Coronary artery (tissue), 2 donors: ENCODE results near the gene ENAH.

Experiments used
- DNase-seq: peaks from one replicate; pipeline ENCODE4 v3.0.0-alpha.2; 2017; ENCODE audit warnings: low spot score
- H3K27ac ChIP-seq, 2 donors: fragments of 200-600 bp; sonication (generic); one replicate each; pipeline ENCODE4 v1.5.1; 2016 to 2019
- H3K4me3 ChIP-seq: fragments of 200-600 bp; sonication (generic); 2 replicates; pipeline ENCODE4 v1.5.1; 2016; ENCODE audit warnings: mild to moderate bottlenecking, moderate library complexity
- TF ChIP-seq, protein P1 (sequence below): fragments of 200-600 bp; sonication (generic); IDR thresholded peaks from one replicate; pipeline ENCODE4 v1.5.1; 2019; ENCODE audit warnings: antibody characterized with exemption

ENAH gene

DNA sequence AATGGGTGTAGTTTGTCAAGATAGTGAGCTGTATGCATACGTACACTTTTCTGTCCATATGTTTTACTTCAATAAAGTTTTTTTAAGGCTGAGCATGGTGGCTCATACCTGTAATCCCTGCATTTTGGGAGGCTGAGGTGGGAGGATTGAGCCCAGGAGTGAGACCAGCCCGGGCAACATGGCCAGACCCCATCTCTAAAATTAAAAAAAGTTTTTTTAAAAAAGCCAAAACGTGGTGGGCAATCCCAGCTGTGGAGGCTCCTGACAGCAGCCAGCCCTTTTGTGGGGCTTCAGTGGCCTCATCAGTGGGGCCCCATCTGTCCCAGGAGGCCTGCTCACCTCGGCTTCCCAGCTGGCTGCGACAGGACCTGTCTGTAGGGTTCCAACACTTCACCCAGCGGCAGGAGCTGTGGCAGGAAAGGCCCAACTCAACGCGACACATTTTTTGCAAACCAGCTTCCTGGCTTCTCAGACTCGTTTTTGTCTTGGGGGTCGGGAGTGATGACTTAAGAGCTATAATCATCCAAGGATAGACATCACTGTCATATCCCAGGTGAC, 168.2 kb downstream of the ENAH start:
- TF ChIP-seq, protein P1, sequence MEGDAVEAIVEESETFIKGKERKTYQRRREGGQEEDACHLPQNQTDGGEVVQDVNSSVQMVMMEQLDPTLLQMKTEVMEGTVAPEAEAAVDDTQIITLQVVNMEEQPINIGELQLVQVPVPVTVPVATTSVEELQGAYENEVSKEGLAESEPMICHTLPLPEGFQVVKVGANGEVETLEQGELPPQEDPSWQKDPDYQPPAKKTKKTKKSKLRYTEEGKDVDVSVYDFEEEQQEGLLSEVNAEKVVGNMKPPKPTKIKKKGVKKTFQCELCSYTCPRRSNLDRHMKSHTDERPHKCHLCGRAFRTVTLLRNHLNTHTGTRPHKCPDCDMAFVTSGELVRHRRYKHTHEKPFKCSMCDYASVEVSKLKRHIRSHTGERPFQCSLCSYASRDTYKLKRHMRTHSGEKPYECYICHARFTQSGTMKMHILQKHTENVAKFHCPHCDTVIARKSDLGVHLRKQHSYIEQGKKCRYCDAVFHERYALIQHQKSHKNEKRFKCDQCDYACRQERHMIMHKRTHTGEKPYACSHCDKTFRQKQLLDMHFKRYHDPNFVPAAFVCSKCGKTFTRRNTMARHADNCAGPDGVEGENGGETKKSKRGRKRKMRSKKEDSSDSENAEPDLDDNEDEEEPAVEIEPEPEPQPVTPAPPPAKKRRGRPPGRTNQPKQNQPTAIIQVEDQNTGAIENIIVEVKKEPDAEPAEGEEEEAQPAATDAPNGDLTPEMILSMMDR: no peak
- Histone ChIP-seq H3K4me3 (no peak overlapping the region), H3K27ac (no peak overlapping the region)
- DNase-seq: peak; percentile 35

DNA sequence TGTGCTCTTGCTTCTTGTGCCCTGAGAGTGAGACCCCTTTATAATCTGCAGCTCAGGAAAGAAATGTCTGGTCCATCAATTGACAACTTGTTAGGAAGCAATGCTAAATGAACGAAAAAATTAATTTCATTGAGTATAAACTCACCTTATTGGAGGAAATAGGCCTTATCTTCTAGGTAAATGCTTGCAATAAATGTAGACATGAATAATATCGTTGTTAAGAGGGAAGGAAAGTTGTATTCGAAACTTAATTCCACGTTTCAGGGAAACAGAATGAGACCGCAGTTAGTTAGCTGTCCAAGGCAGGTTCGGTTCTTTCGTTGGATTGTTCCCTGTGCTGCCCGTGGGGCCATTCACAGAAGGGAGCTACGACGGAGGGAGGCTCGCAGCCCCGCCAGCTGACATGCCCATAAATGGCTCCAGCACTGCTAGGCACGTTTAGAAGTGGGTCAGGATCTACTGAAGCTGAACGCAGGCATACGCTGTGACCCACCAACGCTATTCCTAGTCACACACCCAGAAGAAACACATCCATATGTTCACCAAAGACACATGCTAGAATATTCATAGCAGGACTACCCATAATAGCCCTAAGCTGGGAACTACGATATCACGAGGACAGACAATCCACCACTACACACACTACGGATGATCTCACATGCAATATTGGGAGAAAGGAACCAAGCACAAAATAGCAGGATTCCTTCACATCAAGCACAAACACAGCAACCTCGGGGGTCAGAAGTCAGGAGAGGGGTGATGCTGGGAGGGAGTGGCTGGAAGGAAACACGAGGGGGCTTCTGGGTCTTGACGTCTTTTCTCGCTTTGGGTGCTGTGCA, 168.9 kb downstream of the ENAH start:
- H3K27ac ChIP-seq: no peak overlapping the region
- peak; percentile 59 for DNase-seq
- TF ChIP-seq, protein P1: no peak
- no peak overlapping the region for H3K4me3 ChIP-seq

DNA sequence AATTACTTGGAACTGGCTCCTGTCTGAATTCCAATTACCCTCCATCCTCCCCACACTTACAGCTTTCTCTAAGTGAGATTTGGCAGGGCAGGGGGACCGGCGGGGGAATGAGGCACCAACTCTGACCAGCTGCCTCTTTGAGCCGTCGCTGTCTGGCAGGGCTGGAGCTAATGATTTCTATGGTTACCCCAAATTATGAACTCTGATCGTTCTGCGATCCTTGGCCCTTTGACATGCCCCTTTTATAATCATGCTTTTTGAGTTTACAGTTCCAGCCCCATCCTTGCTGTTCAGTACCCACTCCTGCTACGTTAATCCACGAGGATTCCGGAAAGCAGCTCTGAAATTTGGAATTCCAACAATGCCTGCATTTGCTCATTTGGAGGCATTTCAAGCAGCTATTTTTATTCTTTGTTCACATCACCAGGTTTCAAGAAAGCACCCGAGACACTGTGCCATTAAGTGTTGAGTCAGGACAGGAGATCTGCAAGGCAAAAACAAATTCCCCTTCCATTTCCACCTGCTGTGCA, 170.4 kb downstream of the ENAH start:
- H3K4me3 ChIP-seq: peak overlapping the region; percentile 18
- TF ChIP-seq, protein P1: no peak
- H3K27ac ChIP-seq: peak overlapping the region; percentile 45 to 64
- no peak for DNase-seq

DNA sequence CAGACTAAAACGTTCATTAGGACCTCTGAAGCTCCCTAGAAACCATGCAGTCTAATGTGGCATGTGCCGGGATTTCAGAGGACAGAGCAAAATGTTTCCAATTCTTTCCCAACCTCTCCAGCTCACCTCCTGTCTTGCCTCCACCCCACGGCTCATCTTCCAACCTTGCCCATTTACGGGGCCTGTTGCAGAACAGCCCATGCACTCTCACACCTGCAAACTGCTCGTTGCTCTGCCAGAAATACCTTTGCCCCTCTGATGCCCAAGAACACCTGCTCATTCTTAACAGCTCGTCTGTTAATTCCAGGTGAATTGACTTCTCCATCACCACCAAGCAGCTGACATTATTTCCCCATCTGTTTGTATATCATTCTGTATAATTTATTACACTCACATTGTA, 171.2 kb downstream of the ENAH start:
- DNase-seq: no peak

DNA sequence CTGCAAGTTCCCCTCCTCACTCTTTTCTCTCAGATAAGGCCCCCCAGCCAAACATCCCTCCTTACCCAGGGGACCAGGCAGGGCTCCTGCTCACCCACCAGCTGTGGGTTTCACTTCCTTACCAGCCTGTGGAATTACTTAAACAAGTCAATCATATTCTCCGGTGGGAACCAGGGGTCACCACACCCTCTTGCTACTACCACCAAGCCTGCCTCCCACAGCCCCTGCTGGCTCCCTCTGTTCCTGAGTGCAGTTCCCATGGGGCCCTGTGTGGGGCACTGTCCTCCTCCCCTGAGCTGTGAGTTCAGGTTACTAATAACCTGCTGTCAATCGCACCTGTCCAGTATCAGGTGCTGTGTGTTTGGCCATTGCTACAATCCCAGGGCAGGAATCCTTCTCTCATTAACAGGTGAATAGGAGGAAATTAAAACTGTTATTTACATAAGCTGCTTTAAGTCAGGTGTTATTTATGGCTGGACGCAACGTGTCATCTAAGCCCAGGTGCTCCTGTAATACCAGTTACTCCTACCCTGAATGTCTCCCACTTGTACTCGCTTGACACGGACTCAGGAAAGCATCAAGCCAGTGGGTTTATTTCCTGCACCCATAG, 172.0 kb downstream of the ENAH start:
- TF ChIP-seq, protein P1: peak; percentile 65
- no peak for DNase-seq
- Histone ChIP-seq H3K4me3 (no peak overlapping the region), H3K27ac (no peak overlapping the region)

More for the DNA sequence above, 171.2 kb downstream of the ENAH start:
- TF ChIP-seq, protein P1: no peak
- peak overlapping the region in 1 of 2 donors; percentile 22 for H3K27ac ChIP-seq
- H3K4me3 ChIP-seq: no peak overlapping the region

DNA sequence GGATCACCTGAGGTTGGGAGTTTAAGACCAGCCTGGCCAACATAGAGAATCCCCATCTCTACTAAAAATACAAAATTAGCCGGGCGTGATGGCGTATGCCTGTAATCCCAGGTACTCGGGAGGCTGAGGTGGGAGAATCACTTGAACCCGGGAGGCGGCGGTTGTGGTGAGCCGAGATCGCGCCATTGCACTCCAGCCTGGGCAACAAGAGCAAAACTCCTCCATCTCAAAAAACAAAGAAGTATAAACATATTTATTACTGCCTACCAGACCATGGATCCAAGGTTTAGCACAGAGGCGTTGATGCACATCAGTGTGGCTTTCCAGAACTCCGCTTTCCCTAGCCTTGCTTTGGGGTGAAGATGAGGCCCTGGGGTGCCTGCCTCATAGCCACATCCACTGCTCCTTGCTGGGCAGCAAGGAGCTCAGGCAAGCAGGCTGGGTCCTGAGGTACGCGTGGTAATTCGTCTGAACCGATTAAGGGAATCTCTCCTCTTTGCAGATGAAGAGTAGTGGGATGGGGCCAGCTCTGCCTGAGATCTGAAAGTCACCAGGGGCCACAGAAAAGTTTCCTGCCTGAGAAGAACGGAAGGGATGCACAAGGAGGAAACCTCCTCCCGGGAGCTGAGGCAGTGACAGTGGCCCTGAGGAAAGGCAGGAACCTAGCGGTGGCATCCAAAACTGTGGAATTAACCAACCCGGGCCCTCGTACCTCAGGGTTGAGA, 172.8 kb downstream of the ENAH start:
- H3K4me3 ChIP-seq: no peak overlapping the region
- peak; percentile 52 for DNase-seq
- no peak overlapping the region for H3K27ac ChIP-seq
- TF ChIP-seq, protein P1: no peak
